NCI-H774 (cell line): ENCODE data around the gene ETFB.

ENCODE experiments used
- DNase-seq: peaks from one replicate; lab custom pipeline; 2025; lab: John Stamatoyannopoulos, UW

Gene ETFB

DNA sequence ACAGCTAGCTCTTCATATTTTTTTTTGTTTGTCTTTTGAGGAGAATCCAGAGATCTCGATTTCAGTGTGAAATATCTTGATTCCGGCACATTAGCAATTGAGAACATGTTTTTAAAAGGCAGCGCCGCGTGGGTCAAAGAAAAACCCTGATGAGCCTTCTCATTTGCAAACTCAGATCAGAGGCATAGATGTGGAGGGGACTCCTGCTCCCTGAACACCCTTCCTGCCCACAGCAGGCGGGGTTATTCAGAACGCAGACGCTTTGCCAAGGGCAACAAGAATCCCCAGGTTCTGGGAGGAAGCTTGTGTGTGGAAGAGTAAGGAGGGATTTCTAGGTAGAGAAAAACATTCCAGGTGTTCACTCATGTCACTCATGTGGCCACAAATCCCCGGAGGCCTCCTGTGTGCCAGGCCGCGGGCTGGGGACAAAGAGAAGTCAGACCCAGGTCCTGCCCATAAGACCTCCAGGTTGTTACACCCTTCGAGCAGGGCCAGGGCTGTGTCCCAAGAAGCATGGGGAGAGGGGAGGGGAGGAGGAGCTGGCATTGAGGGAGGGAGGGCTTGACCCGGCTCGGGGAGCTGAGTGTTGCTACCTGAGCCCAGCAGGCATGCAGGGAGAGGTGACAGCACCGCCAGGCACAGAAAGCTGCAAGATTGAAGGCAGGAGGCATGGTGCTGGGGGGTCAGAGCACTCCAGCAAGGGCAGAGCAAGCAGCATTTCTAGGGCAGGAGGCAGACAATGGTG is 70.6 kb downstream of the ETFB start:
- DNase-seq, result no peak
